ENCODE measurements around the gene RNGTT.
A peak's percentile ranks its signal among the peaks of the same experiment; 100 is the strongest.
"Not testable (repeated sequence)": the region's sequence is repeated elsewhere in the genome, so short reads cannot be mapped to it uniquely, and the experiment has no call there.

Gene RNGTT

DNA sequence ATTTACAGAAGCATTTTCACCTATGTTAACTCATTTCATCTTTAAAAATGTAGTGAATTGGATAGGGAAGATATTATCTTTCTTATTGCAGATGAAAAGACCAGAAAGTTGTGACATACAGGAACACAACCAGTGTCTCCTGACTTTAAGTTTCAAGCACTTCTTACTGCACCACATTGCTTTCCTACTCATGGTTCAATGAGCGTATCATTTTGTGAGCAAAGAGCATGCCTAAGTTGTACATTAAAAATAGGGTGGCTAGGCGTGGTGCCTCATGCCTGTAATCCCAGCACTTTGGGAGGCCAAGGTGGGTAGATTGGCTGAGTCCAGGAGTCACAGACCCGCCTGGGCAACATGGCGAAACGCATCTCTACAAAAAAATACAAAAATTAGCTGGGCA, 21.2 kb upstream of the RNGTT start:
- no peak overlapping the region for H3K4me3 ChIP-seq (ENCODE audit: low read length)
- TF ChIP-seq, protein P1, sequence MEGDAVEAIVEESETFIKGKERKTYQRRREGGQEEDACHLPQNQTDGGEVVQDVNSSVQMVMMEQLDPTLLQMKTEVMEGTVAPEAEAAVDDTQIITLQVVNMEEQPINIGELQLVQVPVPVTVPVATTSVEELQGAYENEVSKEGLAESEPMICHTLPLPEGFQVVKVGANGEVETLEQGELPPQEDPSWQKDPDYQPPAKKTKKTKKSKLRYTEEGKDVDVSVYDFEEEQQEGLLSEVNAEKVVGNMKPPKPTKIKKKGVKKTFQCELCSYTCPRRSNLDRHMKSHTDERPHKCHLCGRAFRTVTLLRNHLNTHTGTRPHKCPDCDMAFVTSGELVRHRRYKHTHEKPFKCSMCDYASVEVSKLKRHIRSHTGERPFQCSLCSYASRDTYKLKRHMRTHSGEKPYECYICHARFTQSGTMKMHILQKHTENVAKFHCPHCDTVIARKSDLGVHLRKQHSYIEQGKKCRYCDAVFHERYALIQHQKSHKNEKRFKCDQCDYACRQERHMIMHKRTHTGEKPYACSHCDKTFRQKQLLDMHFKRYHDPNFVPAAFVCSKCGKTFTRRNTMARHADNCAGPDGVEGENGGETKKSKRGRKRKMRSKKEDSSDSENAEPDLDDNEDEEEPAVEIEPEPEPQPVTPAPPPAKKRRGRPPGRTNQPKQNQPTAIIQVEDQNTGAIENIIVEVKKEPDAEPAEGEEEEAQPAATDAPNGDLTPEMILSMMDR (conservative IDR thresholded peaks at IDR 0.05; ENCODE audit: low read length): no peak
- no peak for DNase-seq (ENCODE audit: low read depth)

DNA sequence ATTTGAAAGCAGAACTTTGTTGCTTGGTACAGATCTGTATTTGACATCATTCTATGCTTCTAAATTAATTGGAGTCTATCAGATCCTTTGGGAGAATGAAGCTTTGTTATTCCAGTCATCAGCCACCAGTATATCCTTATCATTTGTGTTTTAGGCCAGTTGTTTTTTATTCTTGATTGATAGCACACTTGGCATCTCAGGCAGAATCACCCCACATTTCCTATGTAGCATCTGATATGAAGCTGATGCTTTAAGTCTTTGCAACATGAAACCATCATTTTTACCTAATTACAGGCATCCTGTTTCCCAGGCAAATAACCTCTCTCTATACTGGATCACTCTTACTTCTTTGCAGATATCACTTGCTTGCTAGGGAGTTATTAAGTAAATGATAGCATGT, 20.7 kb upstream of the RNGTT start:
- TF ChIP-seq, protein P1 (conservative IDR thresholded peaks at IDR 0.05; ENCODE audit: low read length): no peak
- no peak overlapping the region for H3K4me3 ChIP-seq (ENCODE audit: low read length)
- DNase-seq (ENCODE audit: low read depth): no peak

DNA sequence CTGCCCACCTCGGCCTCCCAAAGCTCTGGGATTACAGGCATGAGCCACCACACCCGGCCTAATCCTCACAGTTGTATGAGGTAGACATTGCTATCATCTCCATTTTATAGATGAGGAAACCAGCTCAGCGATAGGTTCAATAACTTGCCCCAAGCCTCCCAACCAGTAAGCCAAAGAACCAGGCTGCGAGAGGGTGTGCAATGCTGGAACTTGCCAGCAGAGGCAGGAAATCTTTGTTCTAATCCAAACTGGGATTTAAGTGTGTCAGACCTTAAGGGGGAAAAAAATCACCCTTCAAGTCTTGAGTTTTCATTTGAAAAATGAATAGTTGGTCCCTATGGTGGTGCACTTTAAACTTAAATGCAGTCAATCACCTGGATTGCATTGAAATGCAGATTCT, 20.1 kb upstream of the RNGTT start:
- DNase-seq (ENCODE audit: low read depth): peak; percentile 41
- no peak overlapping the region for H3K4me3 ChIP-seq (ENCODE audit: low read length)
- TF ChIP-seq, protein P1 (conservative IDR thresholded peaks at IDR 0.05; ENCODE audit: low read length): peak; percentile 72

DNA sequence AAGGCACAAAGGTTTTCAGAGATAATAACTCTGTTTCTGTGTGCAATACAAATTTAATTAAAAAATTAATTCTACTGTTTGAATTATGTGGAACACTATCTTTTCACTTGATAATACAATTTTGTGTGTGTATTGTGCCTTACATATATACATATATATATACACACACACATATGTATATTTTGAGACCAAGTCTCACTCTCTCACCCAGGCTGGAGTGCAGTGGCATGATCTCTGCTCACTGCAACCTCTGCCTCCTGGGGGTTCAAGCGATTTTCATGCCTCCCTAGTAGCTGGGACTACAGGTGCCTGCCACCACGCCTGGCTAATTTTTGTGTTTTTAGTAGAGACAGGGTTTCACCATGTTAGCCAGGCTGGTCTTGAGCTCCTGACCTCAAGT, 19.7 kb upstream of the RNGTT start:
- DNase-seq (ENCODE audit: low read depth); H3K4me3 ChIP-seq (ENCODE audit: low read length): not testable (repeated sequence)

DNA sequence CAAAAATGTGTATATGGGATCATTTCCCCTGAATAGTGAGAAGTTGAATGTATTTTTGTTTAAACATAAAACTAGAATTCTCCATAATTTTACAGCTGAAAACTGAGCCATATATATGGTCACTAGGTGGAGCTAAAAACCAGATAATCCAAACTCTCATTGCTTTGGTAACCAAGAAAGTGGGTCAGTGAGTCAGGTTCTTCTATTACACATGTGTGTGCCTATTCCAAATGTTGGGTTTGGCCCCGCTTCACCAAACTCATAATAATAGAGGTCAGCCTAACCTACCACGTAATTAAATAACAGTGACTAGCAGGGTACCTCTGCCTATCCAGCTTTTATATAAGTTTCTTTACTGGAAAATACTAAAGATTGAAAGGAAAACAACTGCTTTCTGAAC, 19.3 kb upstream of the RNGTT start:
- H3K4me3 ChIP-seq (ENCODE audit: low read length): no peak overlapping the region
- TF ChIP-seq, protein P1 (conservative IDR thresholded peaks at IDR 0.05; ENCODE audit: low read length): peak; percentile 80
- DNase-seq (ENCODE audit: low read depth): peak; percentile 88

DNA sequence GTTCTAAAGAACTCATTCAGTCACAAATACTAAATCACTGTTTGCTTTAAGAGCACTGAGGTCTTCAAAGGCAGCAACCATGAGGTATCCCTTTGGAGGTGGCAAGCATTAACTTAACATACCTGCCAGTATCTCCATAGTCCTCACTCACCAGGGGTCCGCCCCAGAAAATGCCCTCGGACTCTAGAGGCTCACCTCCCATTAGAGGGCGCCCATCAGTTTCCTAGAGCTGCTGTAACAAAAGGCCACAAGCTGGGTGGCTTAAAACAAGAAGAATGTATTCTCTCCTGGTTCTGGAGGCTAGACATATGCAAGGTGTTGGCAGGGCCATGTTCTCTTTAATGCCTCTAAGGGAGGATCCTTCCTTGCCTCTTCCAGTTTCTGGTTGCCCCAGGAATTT, 12.0 kb upstream of the RNGTT start:
- TF ChIP-seq, protein P1 (conservative IDR thresholded peaks at IDR 0.05; ENCODE audit: low read length): no peak
- no peak overlapping the region for H3K4me3 ChIP-seq (ENCODE audit: low read length)
- DNase-seq (ENCODE audit: low read depth): no peak

DNA sequence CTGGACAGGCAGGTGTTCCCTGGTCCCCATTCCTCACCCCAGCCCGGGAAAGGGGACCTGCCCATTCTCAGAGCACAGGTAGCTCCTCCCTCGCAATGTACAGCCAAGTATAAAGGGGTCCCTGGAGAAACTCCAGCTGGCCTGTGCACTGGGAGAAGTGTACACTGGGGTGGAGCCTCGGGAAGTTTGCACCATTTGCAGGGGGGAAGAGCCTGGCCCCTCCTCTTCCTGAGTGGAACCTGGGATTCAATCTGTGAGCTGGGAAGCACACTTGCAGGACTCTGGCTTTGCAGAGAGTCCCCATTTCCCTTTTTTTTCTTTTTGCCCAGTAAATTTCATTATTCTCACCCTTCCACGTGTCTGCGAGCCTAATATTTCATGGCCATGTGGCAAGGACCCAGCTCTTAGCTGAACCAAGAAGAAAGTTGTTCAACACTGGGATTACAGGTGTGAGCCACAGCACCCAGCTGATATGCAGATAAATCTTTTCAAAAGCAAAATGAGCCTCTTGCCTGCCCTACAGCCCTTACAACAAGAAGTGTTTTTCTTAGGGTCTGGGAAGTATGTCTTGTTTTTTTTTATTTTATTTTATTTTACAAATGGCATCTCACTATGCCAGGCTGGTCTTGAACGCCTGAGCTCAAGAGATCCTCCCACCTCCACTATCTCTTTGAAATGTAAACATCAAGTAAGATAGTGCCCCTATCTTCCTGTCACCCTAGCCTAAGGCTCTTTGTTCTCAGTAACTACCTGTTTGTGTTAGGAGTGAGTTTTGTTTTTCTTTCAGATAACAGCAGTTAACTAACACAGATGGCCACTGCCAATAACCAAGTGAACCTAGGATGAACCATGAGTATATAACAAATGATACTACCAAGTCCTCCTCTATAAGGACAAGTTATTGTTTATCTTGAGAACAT, 9.3 kb upstream of the RNGTT start:
- DNase-seq (ENCODE audit: low read depth): no peak
- TF ChIP-seq, protein P1 (conservative IDR thresholded peaks at IDR 0.05; ENCODE audit: low read length): no peak
- no peak overlapping the region for H3K4me3 ChIP-seq (ENCODE audit: low read length)
